ENCODE data around the gene INKA2.

The INKA2 gene

DNA sequence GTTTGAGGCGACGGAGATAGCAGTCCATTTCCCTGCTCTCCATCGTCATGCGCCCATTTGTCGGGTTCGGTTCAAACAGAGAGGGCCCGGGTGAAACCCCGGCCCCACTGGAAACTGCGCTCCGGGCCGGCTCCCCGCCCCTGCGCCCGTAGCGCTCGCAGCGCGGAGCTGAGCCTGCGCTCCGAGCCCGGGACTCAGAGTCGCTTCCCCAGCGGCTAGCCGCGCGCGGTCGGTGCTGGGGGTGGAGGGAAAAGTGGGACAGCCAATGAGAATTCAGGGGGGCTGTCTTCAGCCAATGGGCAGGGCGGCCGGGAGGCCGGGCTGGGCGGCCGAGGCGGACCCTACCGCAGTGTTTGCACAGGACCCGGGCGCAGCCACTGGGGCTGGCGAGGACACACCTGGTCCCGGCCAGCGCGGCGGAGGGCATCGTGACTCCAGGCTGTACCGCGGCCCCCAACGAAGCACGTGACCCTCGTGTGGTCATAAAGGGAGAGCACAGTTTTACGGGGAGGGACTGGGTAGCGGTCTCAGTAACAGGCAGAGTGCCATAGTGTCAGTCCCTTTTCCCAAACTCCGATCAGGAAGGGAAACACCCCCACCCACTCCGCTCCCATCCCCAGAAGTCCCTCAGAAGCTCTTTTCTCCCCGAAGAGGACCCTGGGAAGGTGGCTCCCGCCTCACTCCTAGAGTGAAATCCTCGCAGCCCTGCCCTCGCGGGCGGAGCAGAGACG lies at the start of gene INKA2:
INKA2 (minus strand) TSS at position 202 of the 731 bp plus-strand sequence; CDS start at position 49, 153 bp downstream.
- DNase-seq (ENCODE audit: low read depth in 2 of 2), result peak; percentile 76 to 78

DNA sequence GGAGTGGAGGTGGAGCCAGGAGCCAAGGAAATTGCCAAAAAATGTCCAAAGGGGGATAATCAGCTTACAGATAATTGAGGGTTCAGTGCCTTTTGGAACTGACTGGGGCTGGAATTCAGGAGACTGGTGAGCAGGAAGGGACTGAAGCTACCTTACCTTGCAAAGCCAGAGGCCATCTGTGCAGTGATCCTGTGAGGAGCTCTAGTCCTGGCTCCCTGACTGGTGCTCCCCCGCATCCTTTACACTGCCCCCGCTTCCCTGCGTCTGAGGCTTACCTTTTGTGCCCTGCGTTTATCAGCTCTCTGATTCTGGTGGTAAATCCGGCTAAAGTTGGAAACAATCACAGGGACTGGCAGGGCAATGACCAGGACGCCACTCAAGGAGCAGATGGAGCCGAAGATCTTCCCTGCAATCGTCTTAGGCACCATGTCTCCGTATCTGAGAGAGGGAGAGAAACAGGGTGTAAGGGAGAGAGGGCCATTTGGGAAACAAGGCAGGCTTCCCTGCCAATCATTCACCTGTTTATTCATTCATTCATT lies 47.5 kb upstream of the INKA2 start:
- DNase-seq (ENCODE audit: low read depth in 2 of 2), result no peak

DNA sequence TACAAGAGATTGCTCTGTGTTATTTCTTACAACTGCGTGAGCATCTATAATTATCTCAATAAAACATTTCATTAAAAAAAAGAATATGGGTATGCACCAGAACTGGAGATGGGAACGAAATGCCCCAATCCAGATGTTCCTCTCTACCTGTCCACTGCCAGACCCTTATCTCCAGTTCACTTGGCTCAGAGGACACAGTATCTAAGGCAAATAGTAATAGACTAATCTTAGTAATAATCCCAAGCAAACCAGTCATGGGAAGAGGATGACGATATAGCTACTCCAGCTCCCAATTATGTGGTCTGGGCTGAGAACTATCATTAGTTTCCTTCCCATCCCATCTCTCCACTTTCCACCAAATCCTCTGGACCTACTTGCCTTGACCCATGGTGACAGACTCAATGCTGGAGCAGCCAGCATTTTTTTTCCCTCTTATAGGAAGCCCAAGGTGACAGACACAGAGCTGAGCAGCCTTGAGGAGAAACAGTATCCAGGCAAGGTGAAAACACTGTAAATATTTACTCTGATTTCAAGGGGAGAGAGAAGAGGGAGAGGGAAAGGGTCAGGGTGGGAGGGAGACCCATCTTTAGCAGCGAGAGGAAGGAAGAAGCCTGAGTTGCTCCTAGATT lies 45.2 kb upstream of the INKA2 start:
- no peak for DNase-seq (ENCODE audit: low read depth in 2 of 2)

DNA sequence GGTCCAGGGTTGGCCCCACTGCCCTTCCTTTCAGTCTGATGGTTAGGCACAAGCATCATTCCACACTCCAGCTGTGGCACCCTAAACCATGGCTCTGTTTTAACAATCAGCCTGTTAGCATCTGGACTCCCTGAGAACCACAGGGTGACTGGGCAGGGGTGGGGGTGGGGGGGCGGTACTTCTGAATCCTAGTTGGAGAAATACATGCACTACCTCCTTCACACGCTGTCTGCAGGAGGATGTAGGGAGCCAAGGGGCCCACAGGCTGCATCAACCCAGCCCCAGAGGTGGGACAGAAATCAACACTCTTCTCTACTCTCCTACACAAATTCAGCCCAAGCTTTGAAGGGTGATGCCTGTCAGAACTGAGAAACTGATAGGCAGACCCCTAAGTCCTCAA lies 40.4 kb upstream of the INKA2 start:
- no peak for DNase-seq (ENCODE audit: low read depth in 2 of 2)

DNA sequence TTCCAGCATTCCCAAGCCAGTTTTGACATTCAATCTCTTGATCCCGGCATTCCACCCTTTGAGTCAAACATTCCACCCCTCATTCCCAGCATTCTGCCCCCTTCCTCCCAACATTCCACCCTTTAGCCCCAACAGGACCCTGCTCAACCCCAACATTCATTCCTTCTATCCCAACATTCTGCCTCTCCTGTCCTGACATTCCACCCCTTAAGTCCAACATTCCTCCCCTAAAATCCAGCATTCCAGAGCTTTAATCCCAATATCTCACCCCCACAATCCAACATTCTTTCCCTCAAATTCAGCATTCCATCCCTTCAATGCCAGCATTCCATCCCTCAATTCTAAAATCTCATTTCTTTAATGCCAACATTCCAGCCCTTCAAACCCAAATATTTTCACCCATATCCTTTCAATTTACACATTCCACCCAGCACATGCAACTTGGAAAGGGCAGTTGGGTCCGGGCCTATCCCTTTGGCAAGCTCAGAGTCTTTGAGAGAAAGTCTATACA lies 39.4 kb upstream of the INKA2 start:
- DNase-seq (ENCODE audit: low read depth in 2 of 2), result no peak

DNA sequence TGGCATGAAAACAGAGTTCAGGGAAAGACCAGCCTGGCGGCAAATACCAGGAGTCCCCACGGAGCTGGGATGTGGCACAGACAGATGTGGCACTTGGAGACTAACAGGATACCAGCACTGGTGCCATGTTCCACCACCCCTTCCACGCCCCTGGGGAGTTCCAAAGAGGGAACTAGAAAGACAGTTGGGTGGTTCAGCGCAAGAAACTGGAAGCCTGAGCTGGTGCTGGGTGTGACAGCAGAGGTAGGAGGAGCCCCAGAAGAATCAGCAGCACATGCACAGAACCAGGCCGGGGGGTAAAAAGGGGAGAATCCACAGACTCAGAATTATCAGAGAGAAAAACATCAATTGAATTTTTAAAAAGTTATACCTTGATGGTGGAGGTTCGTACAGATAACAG lies 38.9 kb upstream of the INKA2 start:
- no peak for DNase-seq (ENCODE audit: low read depth in 2 of 2)

DNA sequence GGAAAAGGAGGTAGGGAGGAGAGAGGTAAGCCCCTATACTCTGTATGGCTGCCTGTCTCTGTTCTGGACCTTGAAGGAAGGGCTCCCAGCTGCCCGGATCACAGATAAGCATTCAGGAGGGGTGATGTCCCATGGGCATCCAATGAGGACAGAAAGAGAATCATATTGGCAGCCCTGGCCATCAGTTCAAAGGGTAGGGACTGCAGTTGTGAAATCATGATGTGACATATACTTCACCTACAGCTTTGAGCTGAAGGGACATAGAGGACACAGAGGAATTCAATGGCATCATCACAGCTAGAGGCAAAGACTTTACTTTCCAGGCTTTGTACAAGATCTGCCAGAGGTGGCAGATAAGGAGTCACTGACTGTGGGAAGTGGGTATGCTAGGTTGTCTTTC lies 38.1 kb upstream of the INKA2 start:
- DNase-seq (ENCODE audit: low read depth in 2 of 2), result no peak

DNA sequence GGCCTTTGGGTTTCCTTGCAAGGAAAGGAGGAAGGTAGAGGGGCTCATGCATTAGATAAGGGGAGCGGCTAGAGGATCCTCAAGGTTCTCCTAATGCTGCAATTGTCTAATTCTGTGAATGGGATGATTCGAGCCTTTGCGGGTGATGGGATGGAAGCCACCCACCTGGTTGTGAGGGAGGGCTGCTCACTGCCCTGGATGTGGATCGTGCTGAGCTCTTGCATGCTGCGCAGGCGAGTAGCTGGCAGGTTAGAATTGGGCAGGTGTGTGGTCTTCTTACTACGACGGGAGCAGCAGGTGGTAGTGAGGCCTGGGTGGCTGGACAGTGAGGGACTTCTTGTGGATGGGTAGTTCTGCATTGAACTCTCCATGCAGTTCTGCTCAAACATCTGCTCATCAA lies 37.7 kb upstream of the INKA2 start:
- no peak for DNase-seq (ENCODE audit: low read depth in 2 of 2)

DNA sequence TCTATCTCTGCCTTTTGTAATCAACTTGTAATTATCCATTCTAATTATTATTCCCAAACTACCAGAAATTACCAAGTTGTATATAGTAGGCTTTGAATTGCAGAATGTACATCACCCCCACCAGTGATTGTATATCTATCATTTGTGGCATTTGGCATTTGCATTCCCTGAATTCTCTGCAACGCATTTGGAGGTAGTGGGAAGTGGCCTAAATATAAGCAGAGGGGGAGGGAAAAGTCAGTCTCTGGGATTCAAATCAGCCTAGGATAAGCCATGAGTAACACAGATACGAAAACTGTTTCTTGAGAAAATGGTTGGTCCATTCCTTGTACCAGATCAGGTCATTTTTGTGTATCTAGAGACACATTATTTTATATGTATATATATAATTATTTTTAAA lies 37.2 kb upstream of the INKA2 start:
- no peak for DNase-seq (ENCODE audit: low read depth in 2 of 2)

DNA sequence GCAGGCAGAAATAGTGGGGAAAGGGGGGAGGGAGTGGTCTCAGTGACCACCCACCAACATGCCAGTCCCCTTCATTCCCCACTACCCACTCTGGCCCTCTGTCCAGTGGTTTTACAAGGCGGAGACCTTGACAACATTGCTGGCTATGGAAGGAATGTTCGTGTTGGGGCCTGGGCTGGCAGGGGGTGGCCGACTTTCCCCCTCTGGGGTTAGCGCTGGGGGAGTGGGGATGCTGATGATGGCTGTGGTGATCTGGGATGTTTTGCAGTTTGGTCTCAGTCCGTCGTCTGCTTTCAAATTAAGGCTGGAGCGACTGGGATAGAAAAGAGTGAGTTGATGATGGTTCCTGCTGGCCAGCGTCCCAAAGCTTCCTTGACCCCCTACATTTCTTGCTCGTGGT lies 36.8 kb upstream of the INKA2 start:
- DNase-seq (ENCODE audit: low read depth in 2 of 2), result no peak

DNA sequence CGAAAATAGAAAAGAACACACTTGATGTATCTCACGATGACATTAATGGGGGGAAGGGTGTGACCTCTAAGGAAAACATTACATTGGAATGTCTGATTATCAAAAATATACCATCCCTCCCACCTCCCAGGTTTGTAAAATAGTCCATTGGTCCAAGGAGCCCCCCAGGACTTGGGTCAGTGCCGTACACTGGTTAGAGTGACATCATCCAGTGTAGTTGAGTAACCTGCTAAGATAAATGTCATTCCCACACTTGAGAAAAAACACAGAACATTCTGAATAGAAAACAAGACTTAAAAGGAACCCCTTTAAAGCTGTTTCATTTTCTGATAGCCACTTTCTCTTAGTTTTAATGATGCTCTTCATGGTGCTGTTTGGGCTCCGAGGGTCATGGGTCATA lies 31.7 kb upstream of the INKA2 start:
- no peak for DNase-seq (ENCODE audit: low read depth in 2 of 2)

DNA sequence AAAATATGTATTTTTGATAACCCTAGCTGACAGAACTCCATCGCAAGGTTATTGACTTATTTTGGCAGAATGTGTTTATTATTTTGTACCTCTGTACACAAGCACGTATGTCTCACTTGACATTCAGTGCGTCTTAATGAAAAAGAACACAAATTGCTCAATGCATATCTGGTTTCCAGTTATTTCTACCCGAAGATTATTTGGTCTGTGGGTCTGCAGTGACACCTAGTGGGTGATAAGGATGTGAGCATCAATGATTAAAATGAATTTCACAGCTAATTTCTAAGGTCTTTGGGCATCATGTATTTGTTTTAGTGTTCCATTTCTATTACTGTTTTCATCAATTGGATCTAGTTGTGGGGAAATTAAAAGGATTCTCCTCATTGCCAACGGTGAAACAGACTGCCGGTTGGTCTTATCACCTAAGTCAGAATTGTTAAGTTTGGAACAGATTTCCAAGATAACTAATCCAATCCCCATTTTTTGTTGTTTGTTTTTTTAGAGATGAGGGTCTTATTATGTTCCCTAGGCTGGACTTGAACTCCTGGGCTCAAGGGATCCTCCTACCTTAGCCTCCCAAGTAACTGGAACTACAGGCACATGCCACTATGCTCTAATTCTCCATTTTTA lies 30.4 kb upstream of the INKA2 start:
- DNase-seq (ENCODE audit: low read depth in 2 of 2), result no peak

DNA sequence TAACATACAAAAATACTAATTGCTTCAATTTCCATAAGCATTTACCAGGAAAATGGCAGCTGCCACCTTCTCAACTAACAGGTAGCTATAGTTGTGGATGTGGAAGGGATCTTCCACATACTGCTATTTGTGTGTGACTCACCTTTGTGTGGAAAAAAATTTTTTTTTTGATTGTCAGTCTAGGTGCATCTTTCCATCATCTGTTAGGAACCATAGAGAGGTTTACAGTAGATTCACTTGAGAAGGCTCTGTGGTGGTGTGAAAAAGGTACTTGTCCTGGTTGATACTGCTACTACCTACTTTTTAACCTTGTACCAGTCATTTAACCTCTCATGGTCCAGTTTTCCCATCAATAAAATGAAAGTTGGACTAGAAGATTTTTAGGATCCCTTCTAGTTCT lies 29.4 kb upstream of the INKA2 start:
- DNase-seq (ENCODE audit: low read depth in 2 of 2), result no peak

DNA sequence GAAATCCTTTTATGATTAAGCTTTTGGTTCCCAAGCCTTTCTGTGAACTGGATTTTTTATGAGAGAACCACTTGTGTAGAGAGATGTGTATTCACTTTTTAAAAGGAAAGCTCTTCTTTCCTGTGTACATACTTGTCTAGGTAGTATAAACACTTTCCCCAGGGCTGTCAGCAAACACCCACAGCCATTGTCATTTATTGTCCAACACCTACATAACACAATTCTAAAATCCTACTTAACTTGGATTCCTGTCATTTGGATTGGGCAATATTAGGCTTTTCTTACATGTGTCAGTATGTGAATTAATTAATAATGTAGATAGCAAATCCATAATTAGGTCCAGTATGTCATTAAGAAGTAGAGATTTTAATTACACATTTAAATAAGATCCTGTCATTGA lies 28.8 kb upstream of the INKA2 start:
- DNase-seq (ENCODE audit: low read depth in 2 of 2), result no peak

DNA sequence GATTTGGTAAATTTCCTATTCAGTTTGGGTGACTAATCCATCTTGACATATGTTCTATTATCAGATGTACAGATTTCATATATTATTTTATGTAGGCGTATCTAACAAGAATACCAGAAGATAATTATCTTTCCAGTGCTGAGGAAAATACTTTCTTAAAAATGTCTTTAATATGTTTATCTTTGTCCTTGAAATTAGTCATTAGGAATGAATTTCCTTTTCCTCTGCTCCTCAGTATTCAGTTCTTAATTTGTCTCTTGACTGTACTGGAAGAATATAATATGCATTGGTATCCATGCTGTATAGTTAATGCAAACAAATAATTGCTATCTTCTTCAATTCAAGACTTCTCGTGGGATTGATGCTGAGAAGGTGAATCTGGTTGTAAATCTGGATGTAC lies 23.1 kb upstream of the INKA2 start:
- DNase-seq (ENCODE audit: low read depth in 2 of 2), result no peak

DNA sequence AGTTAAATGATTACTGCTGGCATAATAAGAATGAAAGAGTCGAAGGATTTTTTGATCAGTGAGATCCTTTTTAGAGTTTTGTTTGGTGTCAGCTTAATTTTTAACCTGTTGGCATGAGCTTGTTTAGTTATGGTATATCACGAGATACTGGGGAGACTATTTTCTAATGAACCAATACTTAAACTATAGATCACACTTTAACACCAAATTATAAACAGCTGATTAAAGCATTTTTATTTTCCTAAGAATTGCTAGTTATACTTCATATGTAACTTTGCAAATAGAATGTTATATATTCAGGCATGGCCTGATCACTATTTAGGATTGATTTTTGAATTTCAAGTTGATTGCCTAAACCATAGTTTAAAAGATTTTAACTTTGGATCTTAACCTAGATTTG lies 22.5 kb upstream of the INKA2 start:
- no peak for DNase-seq (ENCODE audit: low read depth in 2 of 2)

DNA sequence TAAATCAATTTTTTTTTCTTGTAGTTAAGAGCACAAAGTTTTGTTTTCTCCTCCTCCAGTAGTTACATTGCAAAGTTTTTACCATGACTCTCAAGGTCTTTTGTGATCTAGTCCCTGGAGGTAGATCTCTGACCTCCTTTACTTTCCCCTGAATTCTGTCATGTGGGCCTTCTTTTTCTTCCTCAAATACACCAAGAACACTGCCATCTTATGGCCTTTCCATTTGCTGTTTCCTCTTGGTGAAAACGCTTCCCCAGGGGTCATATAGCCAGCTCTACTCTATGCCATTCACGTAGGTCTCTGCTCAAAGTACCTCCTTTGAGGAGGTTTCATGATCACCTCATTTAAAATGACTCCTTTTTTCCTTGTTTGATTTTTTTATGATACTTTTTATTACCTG lies 19.2 kb upstream of the INKA2 start:
- DNase-seq (ENCODE audit: low read depth in 2 of 2), result no peak

DNA sequence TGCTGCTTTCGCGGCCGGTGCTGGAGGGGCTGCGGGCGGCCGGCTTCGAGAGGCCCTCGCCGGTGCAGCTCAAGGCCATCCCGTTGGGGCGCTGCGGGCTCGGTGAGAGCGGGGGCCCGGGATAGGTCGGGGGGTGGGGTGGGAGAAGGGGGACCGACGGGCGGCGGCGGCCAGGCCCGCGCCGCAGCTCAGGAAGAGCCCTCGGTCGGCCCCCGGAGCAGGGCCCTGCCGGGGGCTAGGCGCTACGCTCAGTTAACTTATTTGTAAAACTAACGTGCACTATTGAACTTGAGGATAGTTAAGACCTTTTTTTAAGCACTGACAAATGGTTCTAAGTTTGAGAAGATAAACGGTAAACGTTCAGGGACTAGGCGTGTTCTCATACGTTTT lies 16.9 kb upstream of the INKA2 start:
- no peak for DNase-seq (ENCODE audit: low read depth in 2 of 2)

DNA sequence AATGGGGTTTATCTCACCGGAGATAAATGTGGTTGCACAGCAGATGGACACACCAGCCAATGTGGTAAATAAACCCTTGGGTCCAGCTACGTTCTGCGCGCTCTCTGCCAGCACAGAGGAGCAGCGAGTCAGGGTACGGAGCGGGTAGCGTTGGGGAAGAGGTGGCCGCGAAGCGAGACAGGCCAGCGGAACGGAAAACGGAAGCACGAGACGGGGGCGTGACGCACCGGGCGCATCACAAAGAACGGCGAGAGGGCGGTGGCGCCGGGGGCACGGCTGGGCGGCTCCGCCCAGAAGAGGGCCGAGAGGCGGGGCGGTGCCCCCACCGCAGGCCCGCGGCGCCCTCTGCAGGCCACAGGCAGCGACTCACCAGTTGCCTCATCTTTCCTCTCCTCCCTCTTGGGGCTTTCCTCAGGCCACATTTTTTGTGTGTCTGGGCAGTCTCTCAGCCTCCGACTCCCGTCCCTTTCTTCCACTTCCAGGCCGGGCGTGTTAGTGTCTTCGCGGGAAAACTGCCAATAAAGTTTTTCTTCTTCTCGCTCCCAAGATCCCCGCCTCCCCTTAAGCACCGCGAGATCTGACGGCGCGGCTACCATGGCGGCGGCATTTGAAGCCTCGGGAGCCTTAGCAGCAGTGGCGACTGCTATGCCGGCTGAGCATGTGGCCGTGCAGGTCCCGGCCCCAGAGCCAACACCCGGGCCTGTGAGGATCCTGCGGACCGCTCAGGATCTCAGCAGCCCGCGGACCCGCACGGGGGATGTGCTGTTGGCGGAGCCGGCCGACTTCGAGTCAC lies 16.3 kb upstream of the INKA2 start, which contains the start of gene DDX20:
DDX20 (plus strand) TSS at position 571 of the 793 bp plus-strand sequence; CDS start at position 595, 24 bp downstream.
- peak; percentile 89 to 91 for DNase-seq (ENCODE audit: low read depth in 2 of 2)

DNA sequence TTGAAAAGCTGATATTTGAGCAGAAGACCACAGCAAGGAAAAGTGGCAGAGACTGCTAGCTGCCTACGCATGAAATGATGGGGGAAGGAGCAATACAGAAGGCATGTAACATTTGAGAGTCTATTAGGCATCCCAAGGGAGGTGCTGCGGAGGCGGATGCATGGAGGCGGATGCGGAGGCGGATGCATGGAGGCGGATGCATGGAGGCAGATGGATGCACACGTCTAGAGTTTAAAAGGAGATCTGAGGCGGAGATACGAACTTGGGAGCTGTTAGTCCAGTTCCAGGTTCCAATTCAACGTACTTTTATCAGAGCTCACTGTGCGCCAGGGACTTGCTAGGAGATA lies 15.8 kb upstream of the INKA2 start:
- DNase-seq (ENCODE audit: low read depth in 2 of 2), result no peak

DNA sequence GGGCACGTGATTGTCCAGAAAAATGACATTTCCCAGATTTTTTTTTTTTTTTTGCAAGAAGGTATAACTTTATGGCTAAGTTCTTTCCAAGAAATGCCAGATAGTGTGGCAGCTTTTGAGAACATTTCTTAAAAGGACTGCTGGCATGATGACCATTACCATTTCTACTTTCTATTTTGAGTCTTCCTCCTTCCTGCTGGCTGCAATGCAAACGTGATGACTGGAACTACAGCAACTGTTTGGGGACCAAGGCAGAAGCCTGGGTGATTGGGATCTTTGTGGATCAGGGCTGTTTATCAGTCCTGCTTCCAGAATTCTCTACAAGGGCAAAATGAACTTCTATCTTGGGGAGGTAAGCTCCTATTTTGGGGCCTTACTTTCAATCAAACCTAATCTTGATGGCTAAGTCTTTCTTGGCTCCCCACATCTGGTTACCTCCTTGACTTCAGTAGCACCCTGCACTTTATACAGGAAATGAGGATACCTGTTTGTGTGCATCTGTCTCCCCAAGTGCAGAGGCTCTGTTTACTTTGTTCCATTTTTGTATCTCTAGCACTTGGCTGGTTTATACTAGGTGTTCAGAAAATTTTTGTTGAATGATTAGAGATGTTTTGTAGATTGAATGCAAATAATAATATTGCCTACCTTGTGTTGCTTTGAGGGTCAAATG lies 12.8 kb upstream of the INKA2 start:
- DNase-seq (ENCODE audit: low read depth in 2 of 2), result no peak
